HG02885 (cell line): ENCODE data around the gene PSEN1.

Experiments used
- ATAC-seq: cut with Tn5 transposase; IDR thresholded peaks from one replicate; pipeline ENCODE4 v1.9.1; 2021; ENCODE audit warnings: mild to moderate bottlenecking; ENCODE audit not compliant: unreplicated experiment, poor library complexity

Gene PSEN1

GRCh38 chr14:73250781-73251500, 114.6 kb downstream of the PSEN1 start:
- no peak for ATAC-seq

GRCh38 chr14:73251516-73252215, 115.4 kb downstream of the PSEN1 start:
- ATAC-seq = no peak

GRCh38 chr14:73252491-73253322, 116.4 kb downstream of the PSEN1 start:
- ATAC-seq = no peak

GRCh38 chr14:73253323-73253610, 117.0 kb downstream of the PSEN1 start:
- ATAC-seq = no peak

- ATAC-seq = no peak
These were observed 117.4 kb downstream of the PSEN1 start for GRCh38 chr14:73253721-73254120.

- no peak for ATAC-seq
These were observed 118.1 kb downstream of the PSEN1 start for GRCh38 chr14:73254247-73255004.

- ATAC-seq = no peak
These were observed 118.7 kb downstream of the PSEN1 start for GRCh38 chr14:73255005-73255400.

GRCh38 chr14:73255693-73256225, 119.5 kb downstream of the PSEN1 start:
- ATAC-seq = no peak

- no peak for ATAC-seq
These were observed 121.8 kb downstream of the PSEN1 start for GRCh38 chr14:73258076-73258475.

GRCh38 chr14:73258845-73259611, 122.7 kb downstream of the PSEN1 start:
- no peak for ATAC-seq

GRCh38 chr14:73259837-73260236, 123.5 kb downstream of the PSEN1 start:
- no peak for ATAC-seq

- ATAC-seq = no peak
These were observed 124.3 kb downstream of the PSEN1 start for GRCh38 chr14:73260574-73260973.

GRCh38 chr14:73261075-73261474, 124.8 kb downstream of the PSEN1 start:
- ATAC-seq = no peak

GRCh38 chr14:73261520-73262426, 125.5 kb downstream of the PSEN1 start:
- no peak for ATAC-seq

- ATAC-seq = no peak
These were observed 126.3 kb downstream of the PSEN1 start for GRCh38 chr14:73262427-73263183.

- no peak for ATAC-seq
These were observed 127.3 kb downstream of the PSEN1 start for GRCh38 chr14:73263606-73264005.

- ATAC-seq = no peak
These were observed 128.0 kb downstream of the PSEN1 start for GRCh38 chr14:73264080-73264884.
